Cardiac fibroblast (primary cell): ENCODE data around the gene COL1A2.

ENCODE experiments used
- DNase-seq, 2 donors: peaks; one replicate each; pipeline versions ENCODE4 v3.0.0 to v3.0.0-alpha.2; 2010; ENCODE audit warnings: low read depth in 2 of 2
- H3K4me3 ChIP-seq, 2 donors: replicated peaks in 1 of 2; 1 replicate in 1 of 2; 2 replicates in 1 of 2; pipeline ENCODE4 v1.5.1; 2011; ENCODE audit warnings: low read depth in 2 of 2, low read length in 2 of 2, mild to moderate bottlenecking in 2 of 2, moderate library complexity in 1 of 2
- CTCF ChIP-seq: IDR thresholded peaks from one replicate; pipeline ENCODE4 v1.5.1; 2011; ENCODE audit warnings: low read depth, mild to moderate bottlenecking, low read length, inconsistent platforms

The COL1A2 gene

DNA sequence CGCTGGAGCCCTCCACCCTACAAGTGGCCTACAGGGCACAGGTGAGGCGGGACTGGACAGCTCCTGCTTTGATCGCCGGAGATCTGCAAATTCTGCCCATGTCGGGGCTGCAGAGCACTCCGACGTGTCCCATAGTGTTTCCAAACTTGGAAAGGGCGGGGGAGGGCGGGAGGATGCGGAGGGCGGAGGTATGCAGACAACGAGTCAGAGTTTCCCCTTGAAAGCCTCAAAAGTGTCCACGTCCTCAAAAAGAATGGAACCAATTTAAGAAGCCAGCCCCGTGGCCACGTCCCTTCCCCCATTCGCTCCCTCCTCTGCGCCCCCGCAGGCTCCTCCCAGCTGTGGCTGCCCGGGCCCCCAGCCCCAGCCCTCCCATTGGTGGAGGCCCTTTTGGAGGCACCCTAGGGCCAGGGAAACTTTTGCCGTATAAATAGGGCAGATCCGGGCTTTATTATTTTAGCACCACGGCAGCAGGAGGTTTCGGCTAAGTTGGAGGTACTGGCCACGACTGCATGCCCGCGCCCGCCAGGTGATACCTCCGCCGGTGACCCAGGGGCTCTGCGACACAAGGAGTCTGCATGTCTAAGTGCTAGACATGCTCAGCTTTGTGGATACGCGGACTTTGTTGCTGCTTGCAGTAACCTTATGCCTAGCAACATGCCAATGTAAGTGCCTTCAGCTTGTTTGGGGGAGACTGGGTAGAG lies at the start of gene COL1A2:
Gene COL1A2 (plus strand): TSS at position 459 of the 704 bp plus-strand sequence. CDS start 137 bp downstream, at position 596.
- DNase-seq: peak; percentile 99
- H3K4me3 ChIP-seq: peak within 1 kb of the TSS; percentile 76 to 82
- TF ChIP-seq CTCF: no peak

- no peak overlapping the region for H3K4me3 ChIP-seq
- DNase-seq: no peak
- TF ChIP-seq CTCF: no peak
Measured at GRCh38 chr7:94345907-94346306, 48.8 kb upstream of the COL1A2 start.

- no peak for TF ChIP-seq CTCF
- peak; percentile 91 to 94 for DNase-seq
Measured at GRCh38 chr7:94348142-94348541, 46.6 kb upstream of the COL1A2 start.

GRCh38 chr7:94350734-94351133 lies 44.0 kb upstream of the COL1A2 start:
- TF ChIP-seq CTCF: no peak
- H3K4me3 ChIP-seq: no peak overlapping the region
- no peak for DNase-seq

More at GRCh38 chr7:94348142-94348541, 46.6 kb upstream of the COL1A2 start:
- no peak overlapping the region for H3K4me3 ChIP-seq

GRCh38 chr7:94351703-94352102 lies 43.0 kb upstream of the COL1A2 start:
- H3K4me3 ChIP-seq: no peak overlapping the region
- TF ChIP-seq CTCF: no peak
- no peak for DNase-seq

DNA sequence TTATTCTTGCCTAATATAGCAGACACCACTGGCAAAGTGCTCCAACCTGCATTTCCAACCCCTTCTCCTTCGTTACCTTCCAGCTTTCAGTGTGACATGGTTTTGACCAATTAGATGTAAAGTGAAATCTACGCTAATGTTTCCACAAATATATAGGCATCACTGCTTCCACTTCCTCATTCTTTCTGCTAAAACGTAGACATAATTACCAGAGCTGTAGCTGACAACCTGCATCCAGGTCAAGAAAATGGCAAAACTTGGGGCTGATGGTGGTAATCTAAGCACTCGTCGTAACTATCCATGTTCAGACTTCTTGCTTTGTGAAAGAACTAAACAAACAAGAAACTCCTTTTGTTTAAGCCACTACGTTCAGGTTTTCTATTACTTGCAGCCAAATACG lies 41.8 kb upstream of the COL1A2 start:
- H3K4me3 ChIP-seq: no peak overlapping the region
- TF ChIP-seq CTCF: no peak
- DNase-seq: no peak

- no peak for DNase-seq
- TF ChIP-seq CTCF: no peak
- no peak overlapping the region for H3K4me3 ChIP-seq
Measured at GRCh38 chr7:94354953-94355352, 39.7 kb upstream of the COL1A2 start.
